Activated naive CD8-positive, alpha-beta T cell (primary cell): Measurements from ENCODE around the gene ARG2.

ENCODE experiments used
- H3K27ac Mint-ChIP-seq: one replicate; pipeline ENCODE4 v1.8.0; 2021; ENCODE audit warnings: mixed read lengths
- H3K27me3 Mint-ChIP-seq: one replicate; pipeline ENCODE4 v1.8.0; 2021; ENCODE audit warnings: mixed read lengths
- H3K36me3 Mint-ChIP-seq: one replicate; pipeline ENCODE4 v1.8.0; 2021; ENCODE audit warnings: mixed read lengths
- H3K4me1 Mint-ChIP-seq: one replicate; pipeline ENCODE4 v1.8.0; 2021; ENCODE audit warnings: low read depth, mixed read lengths
- H3K4me3 Mint-ChIP-seq: one replicate; pipeline ENCODE4 v1.8.0; 2021; ENCODE audit warnings: mild to moderate bottlenecking, mixed read lengths
- H3K9me3 Mint-ChIP-seq: one replicate; pipeline ENCODE4 v1.8.0; 2021; ENCODE audit warnings: low read depth, mixed read lengths

ARG2 gene

DNA sequence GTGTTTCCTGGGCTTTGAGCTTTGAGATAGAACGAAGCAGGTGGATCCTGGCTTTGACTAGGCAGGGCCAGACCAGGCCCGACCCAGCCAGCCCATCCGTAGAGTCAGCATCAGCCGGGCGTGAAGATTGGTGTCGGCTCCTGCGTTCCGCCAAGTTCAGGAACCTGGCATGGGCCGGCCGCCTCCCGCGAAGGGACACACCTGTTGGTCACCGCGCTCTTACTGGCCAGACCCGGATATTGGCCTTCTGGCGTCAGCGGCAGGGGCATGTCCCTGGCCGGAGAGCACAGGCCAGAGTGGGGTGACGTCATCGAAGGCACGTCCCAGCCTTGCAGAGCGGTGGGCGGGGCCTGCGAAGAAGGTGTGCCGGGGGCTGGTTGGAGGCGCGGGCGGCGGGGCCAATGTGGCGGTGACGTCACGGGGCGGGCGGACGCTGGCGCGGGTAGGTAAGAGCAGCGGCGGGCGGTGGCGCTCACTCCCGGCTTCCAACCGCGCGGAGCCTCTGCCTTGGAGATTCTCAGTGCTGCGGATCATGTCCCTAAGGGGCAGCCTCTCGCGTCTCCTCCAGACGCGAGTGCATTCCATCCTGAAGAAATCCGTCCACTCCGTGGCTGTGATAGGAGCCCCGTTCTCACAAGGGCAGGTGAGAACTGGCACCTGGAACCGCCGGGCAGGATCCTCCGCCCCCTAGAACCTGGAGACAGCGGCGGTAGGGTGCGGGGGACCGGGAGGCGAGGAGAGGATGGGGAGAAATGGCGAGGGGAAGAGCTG lies at the start of gene ARG2:
Gene ARG2 (plus strand): TSS at position 475 of the 771 bp plus-strand sequence. CDS start 58 bp downstream, at position 533.
- no peaks in the 10 kb centered on the region for H3K9me3 Mint-ChIP-seq
- H3K27ac Mint-ChIP-seq: peak within 1 kb of the TSS; percentile 28
- peak within 1 kb of the TSS; percentile 88 for H3K4me3 Mint-ChIP-seq
- peaks cover 41% of the 10 kb centered on the region for H3K4me1 Mint-ChIP-seq
- peaks cover 3% of the 10 kb centered on the region for H3K36me3 Mint-ChIP-seq
- no peaks in the 10 kb centered on the region for H3K27me3 Mint-ChIP-seq

DNA sequence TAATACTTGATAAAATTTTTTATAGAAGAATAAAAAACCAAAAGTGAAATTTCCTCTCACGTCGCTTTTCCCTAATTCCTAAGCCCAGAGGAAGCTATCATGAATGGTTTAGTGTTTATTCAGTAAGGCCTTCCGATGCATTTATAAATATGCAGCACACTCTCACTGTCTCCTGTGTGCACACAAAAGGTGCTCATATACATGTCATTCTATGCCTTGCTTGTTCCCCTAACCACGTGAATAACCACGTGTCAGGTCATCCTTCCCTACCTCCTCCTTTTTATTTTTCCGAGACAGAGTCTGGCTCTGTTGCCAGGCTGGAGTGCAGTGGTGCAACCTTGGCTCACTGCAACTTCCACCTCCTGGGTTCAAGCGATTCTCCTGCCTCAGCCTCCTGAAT lies 49.3 kb upstream of the ARG2 start:
- Mint-ChIP-seq H3K36me3 (no peaks in the 10 kb centered on the region), H3K27ac (no peak overlapping the region), H3K4me3 (no peak overlapping the region), H3K4me1 (no peaks in the 10 kb centered on the region), H3K27me3 (peaks cover 3% of the 10 kb centered on the region), H3K9me3 (no peaks in the 10 kb centered on the region)

DNA sequence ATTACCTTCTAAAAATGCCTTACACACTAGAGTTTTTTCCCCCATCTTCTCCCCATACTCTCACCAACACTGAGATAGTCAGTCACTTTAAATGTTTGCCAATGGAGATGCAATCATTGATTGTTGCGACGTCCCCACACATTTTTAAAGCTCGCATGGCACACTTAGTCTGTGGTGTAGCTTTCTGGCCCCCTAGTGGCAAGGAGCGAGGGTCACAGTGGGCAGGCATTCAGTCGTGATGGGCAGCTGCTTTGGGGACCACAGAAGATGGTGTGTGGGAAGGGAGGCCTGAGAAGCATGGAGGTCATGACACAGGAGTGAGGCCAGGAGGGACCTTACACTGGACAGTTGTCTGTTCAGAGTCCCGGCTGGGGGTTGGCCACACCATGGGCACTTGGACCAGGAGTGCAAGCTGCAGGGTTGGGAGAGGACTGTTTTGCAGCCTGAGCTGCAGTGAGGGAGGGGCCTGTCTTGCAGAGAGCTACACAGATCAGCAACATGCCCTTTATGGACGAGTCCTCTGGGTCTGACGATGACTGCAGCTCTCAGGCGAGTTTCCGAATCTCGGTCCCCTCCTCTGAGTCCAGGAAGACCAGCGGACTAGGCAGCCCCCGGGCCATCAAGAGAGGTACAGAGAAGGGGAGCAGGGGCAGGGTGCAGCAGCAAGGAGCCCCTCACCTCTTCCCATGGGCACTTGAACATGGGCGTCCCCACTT lies 48.3 kb upstream of the ARG2 start:
- Mint-ChIP-seq H3K4me3 (no peak overlapping the region), H3K36me3 (no peaks in the 10 kb centered on the region), H3K27me3 (peaks cover 3% of the 10 kb centered on the region), H3K9me3 (no peaks in the 10 kb centered on the region), H3K4me1 (no peaks in the 10 kb centered on the region), H3K27ac (no peak overlapping the region)

DNA sequence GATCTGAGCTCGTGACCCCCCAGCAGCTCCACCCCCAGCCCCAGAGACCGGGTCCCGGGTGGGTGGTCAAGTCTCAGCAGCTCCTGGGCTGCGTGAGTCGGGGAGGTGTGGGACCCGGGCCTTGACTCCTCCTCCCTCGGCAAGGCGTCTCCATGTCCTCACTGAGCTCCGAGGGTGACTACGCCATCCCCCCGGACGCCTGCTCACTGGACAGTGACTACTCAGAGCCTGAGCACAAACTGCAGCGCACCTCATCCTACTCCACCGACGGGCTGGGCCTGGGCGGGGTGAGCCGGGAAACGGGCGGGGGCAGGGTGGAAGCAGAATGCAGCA lies 47.8 kb upstream of the ARG2 start:
- Mint-ChIP-seq H3K9me3 (no peaks in the 10 kb centered on the region), H3K4me1 (no peaks in the 10 kb centered on the region), H3K4me3 (no peak overlapping the region), H3K27ac (no peak overlapping the region), H3K27me3 (peaks cover 3% of the 10 kb centered on the region), H3K36me3 (no peaks in the 10 kb centered on the region)

DNA sequence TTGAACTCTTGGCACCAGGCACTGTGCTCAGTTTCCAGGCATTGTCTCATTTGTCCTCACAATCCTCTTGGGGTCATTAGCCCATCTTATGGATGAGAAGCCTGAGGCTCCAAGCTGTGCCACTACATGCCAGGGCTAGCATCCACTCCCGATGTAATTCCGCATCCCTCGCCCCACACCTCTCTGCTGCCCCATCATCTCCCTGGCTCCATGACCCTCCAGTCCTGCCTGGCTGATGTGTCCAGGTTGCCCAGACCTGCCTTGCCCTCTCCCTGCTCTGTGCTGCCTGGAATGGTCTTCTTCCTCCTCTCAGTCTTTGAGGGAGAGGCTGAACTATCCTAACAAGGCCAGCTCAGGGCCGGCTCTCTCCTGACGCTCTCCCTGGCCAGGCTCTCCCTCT lies 47.1 kb upstream of the ARG2 start:
- H3K4me3 Mint-ChIP-seq: no peak overlapping the region
- H3K36me3 Mint-ChIP-seq: no peaks in the 10 kb centered on the region
- H3K9me3 Mint-ChIP-seq: no peaks in the 10 kb centered on the region
- H3K27me3 Mint-ChIP-seq: peaks cover 3% of the 10 kb centered on the region
- H3K4me1 Mint-ChIP-seq: no peaks in the 10 kb centered on the region
- no peak overlapping the region for H3K27ac Mint-ChIP-seq

DNA sequence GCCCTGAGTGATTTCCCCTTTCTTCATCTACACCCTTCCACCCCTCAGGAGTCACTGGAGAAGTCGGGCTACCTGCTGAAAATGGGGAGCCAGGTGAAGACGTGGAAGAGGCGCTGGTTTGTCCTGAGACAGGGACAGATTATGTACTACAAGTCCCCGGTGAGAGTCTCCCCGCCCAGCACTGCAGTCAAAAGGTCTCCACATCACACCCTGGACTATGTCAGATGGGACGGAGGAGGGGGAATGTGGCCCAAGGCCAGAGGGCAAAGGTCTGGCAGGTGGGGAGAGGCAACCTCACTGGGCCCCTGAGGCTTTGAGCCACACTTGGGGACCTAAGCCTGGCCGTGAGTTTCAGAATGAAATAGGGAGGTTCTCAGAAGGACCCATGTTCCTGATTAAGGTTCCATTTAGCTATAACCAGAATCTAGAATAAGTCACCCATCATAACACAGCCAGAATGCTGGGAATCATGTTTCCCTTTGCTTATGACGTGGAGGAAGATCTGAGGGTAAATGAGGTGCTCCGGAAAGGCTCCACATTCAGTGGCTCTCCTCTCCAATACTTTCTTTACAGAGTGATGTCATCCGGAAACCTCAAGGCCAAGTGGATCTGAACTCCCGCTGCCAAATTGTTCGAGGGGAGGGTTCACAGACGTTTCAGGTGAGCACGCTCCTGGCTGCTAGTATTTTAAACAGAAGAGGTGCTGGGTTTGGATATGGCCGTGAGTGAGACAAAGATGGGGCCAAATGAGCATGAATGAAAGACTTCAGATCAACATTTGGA lies 46.3 kb upstream of the ARG2 start:
- Mint-ChIP-seq H3K9me3 (no peaks in the 10 kb centered on the region), H3K4me3 (no peak overlapping the region), H3K4me1 (no peaks in the 10 kb centered on the region), H3K36me3 (no peaks in the 10 kb centered on the region), H3K27ac (no peak overlapping the region), H3K27me3 (peaks cover 3% of the 10 kb centered on the region)

DNA sequence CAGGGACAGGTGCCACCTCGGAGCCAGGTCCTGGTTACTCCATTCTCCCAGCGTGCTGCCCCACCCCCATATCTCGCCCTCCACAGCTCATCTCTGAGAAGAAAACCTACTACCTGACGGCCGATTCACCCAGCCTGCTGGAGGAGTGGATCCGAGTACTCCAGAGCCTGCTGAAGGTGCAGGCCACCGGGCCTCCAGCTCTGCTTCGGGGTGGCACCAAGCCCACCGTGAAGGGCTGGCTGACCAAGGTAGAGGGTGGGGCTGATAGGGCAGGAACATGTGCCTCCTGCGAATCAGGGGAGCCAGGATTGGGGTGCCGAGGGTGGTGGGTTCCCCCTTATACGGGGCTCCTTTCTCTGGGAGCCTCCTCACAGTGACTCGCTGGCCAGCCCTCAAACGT lies 45.6 kb upstream of the ARG2 start:
- H3K9me3 Mint-ChIP-seq: no peaks in the 10 kb centered on the region
- no peak overlapping the region for H3K4me3 Mint-ChIP-seq
- H3K4me1 Mint-ChIP-seq: no peaks in the 10 kb centered on the region
- H3K27me3 Mint-ChIP-seq: peaks cover 3% of the 10 kb centered on the region
- H3K27ac Mint-ChIP-seq: no peak overlapping the region
- no peaks in the 10 kb centered on the region for H3K36me3 Mint-ChIP-seq

DNA sequence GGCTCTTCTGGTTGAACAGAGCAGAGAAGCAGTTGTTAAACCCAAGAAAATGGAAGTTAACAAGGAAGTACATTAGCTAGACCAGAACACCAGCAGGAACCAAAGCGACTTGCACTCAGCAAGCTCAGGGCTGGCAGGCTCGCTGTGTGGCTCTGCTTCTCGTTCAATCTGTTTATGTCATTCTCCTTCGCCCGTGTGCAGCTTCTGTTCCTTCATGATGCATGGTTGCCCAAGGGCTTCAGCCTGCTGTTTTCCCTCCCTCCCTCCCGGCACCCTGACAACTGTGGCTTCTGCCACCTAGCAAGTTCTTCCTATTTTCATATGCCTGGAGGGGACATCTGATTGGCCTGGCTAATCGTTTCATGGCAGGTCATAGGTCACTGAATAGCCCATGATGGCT lies 44.9 kb upstream of the ARG2 start:
- no peaks in the 10 kb centered on the region for H3K4me1 Mint-ChIP-seq
- H3K27me3 Mint-ChIP-seq: peaks cover 3% of the 10 kb centered on the region
- H3K9me3 Mint-ChIP-seq: no peaks in the 10 kb centered on the region
- H3K36me3 Mint-ChIP-seq: no peaks in the 10 kb centered on the region
- no peak overlapping the region for H3K4me3 Mint-ChIP-seq
- no peak overlapping the region for H3K27ac Mint-ChIP-seq

DNA sequence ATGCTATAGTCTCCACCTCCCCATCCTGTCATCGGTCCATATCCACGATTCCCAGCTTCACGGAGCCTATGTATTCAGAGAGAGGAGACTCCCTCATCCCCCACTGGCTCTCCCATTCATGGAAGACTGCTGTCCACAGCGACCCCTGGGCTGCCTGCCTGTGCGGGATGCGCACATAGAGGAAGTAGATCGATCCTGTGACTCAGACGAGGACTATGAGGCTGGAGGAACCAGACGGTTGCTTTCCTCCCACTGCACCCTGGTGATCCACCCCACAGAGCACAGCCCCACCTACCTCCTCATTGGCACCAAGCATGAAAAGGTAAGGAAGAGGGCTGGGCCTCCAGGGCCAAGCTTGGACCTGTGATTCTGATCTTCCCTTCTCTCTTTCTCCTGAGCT lies 44.0 kb upstream of the ARG2 start:
- H3K9me3 Mint-ChIP-seq: no peaks in the 10 kb centered on the region
- H3K4me3 Mint-ChIP-seq: no peak overlapping the region
- no peaks in the 10 kb centered on the region for H3K4me1 Mint-ChIP-seq

DNA sequence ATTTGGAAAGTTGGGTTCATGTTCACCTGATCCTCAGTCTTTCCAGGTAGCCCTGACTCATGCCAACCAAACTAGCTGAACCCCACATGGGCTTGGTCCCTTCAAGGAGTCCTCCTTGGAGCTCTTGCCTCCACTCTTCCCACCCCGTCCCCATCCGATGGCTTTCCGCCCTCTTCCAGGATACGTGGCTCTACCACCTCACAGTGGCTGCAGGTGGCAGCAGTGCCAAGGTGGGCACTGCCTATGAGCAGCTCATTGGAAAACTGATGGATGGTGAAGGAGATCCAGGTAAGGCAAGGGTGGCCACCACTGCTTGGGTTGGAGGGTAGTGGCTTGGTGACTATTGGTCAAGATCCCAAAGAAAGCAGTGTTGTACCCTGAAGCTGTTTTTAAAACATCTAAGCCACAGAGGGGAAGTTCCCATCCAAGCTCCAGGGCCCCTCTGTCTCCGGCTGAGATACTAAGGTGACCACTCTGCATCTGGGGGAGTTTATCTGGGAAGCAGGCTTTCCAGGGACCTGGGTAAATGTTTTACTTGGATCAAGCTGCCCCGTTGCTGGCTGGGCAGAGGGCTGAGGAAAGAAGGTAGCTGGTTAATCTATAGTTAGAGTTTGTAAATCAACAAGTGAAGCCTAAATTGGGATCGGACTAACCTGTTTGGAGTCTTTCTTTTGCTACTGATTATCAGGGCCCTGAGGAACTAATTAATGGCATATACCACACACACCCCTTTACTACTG lies 43.3 kb upstream of the ARG2 start:
- no peak overlapping the region for H3K27ac Mint-ChIP-seq
- no peak overlapping the region for H3K4me3 Mint-ChIP-seq
- no peaks in the 10 kb centered on the region for H3K36me3 Mint-ChIP-seq
- peaks cover under 1% of the 10 kb centered on the region for H3K27me3 Mint-ChIP-seq
- H3K9me3 Mint-ChIP-seq: no peaks in the 10 kb centered on the region
- no peaks in the 10 kb centered on the region for H3K4me1 Mint-ChIP-seq

More for the DNA sequence above, 44.0 kb upstream of the ARG2 start:
- Mint-ChIP-seq H3K27me3 (peaks cover 3% of the 10 kb centered on the region), H3K36me3 (no peaks in the 10 kb centered on the region), H3K27ac (no peak overlapping the region)

DNA sequence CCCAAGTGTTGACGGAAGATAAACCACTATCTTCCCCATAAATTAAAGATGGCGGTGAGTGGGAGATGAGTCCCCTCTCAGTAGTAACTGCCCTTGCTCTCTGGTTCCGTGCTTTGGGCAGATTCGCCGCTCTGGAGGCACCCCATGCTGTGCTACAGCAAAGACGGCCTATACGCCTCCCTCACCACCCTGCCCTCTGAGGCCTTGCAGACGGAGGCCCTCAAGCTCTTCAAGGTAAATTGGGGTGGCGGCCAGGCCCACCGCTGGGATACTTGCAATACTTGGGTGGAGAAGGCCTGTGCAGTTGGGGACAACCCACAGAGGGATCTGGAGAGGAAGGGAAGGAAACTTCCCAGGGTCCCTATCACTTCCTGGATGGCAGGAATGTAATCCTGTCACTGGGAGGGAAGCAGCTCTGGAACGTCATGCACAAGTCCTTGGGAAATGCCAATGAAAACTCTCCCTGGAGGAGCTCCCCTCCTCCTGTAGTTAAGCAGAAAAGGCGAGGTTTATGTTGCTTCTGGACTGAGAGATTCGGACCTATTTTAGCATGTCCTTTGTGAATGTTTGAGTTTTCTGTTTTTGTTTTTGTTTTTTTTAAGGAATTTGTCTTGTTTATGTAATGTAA lies 42.4 kb upstream of the ARG2 start:
- Mint-ChIP-seq H3K36me3 (no peaks in the 10 kb centered on the region), H3K27ac (no peak overlapping the region), H3K9me3 (no peaks in the 10 kb centered on the region), H3K4me1 (no peaks in the 10 kb centered on the region), H3K4me3 (no peak overlapping the region), H3K27me3 (no peaks in the 10 kb centered on the region)

DNA sequence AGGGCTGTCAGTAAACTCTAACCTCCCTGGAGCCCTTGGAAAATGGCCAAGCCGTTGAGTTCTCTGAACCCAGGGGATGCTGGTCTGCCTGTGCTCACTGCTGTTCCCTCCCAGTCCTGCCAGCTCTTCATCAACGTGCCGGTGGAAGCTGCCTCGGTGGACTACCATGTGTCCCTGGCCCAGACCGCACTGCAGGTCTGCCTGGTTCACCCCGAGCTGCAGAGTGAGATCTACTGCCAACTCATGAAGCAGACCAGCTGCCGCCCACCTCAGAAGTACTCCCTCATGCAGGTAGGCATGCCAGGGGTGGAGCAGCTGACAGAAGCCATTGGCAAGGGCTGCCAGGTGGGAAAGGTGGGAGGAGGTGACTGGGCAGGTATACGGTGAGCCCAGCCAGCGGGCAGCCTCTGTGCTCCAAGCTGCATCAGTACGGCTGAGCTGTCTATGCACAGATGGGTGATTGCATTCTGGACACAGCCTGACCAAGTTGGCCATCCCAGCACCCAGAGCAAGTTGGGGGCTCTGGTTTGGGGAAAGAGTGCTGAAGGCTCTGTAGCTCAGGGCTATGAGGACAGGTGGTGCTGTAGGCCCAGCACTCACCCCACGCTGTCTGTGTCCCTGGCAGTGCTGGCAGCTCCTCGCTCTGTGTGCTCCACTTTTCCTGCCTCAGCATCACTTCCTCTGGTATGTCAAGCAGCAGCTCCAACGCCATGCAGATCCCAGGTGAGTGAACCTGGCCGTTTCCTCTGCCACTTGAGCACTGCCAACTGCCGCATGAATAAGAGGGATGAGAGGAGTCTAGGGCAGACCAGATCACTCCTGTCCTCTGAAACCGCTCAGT lies 41.6 kb upstream of the ARG2 start:
- H3K27me3 Mint-ChIP-seq: no peaks in the 10 kb centered on the region
- H3K4me3 Mint-ChIP-seq: no peak overlapping the region
- H3K9me3 Mint-ChIP-seq: no peaks in the 10 kb centered on the region
- no peak overlapping the region for H3K27ac Mint-ChIP-seq
- H3K36me3 Mint-ChIP-seq: no peaks in the 10 kb centered on the region
- no peaks in the 10 kb centered on the region for H3K4me1 Mint-ChIP-seq

DNA sequence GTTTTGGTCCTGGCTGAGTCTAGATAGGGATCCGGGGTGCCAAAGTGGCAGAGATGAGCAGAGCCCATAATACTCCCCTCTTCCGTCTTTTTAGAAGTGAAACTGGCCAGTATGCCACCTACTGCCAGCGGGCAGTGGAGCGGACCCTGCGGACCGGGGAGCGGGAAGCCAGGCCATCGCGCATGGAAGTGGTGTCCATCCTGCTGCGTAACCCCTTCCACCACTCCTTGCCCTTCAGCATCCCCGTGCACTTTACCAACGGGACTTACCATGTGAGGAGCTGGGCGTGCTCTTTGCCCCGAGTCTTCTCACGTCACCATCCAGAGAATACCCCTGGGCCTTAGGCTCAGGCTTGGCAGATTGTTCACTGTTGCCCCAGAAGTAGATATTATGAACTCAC lies 40.7 kb upstream of the ARG2 start:
- Mint-ChIP-seq H3K4me3 (no peak overlapping the region), H3K36me3 (no peaks in the 10 kb centered on the region), H3K27me3 (no peaks in the 10 kb centered on the region), H3K4me1 (no peaks in the 10 kb centered on the region), H3K27ac (no peak overlapping the region), H3K9me3 (no peaks in the 10 kb centered on the region)

DNA sequence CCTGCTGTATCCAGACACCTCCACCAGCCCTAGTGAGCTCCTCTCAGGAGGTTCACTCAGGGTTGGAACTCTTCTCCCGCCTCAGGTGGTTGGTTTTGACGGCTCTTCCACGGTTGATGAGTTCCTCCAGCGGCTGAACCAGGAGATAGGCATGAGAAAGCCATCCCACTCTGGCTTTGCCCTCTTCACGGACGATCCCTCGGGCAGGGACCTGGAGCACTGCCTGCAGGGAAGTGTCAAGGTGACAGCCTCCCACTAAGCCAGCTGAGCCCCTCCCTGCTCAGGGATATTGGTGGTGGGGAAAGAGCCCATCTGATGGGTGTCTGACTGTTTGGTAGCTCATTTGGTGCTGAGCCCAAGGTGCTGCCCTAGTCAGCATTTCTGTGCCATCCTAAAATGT lies 40.1 kb upstream of the ARG2 start:
- Mint-ChIP-seq H3K27ac (no peak overlapping the region), H3K4me1 (no peaks in the 10 kb centered on the region), H3K9me3 (no peaks in the 10 kb centered on the region), H3K36me3 (no peaks in the 10 kb centered on the region), H3K27me3 (no peaks in the 10 kb centered on the region), H3K4me3 (no peak overlapping the region)
